Keratinocyte (primary cell): Measurements from ENCODE around the gene RPL31.

ENCODE experiments used
- CTCF ChIP-seq, 3 experiments: IDR thresholded peaks in 1 of 3; conservative IDR thresholded peaks in 1 of 3; optimal IDR thresholded peaks in 1 of 3; 2 replicates in 2 of 3; 3 replicates in 1 of 3; pipeline versions ENCODE3 to v1.5.1; 2011; ENCODE audit warnings: low read length in 3 of 3, mild to moderate bottlenecking in 3 of 3, moderate library complexity in 2 of 3, control low read depth in 1 of 3, inconsistent platforms in 1 of 3; ENCODE audit not compliant: insufficient read depth in 2 of 3; ENCODE audit errors: extremely low read depth in 1 of 3
- EZH2 ChIP-seq: IDR thresholded peaks from one replicate; pipeline ENCODE4 v1.6.1; 2012; ENCODE audit warnings: inconsistent platforms, mild to moderate bottlenecking, low read length, moderate library complexity

GRCh38 chr2:100957996-100958653 is 44.0 kb upstream of the RPL31 start:
- TF ChIP-seq CTCF (optimal IDR thresholded peaks at IDR 0.05 in 1 of 3, IDR thresholded peaks at IDR 0.05 in 1 of 3, conservative IDR thresholded peaks at IDR 0.05 in 1 of 3; ENCODE audit: extremely low read depth in 1 of 3, insufficient read depth in 2 of 3, low read length in 3 of 3) (no peak), EZH2 (no peak)
